ENCODE measurements around the gene MED13. TPM values are rescaled to one million over a fixed set of nuclear protein-coding genes. Genes with fewer than 3 reads are reported as not detected.

The MED13 gene
- total RNA-seq, 2 donors from 2014 or later: 66.0 to 67.7 TPM

DNA sequence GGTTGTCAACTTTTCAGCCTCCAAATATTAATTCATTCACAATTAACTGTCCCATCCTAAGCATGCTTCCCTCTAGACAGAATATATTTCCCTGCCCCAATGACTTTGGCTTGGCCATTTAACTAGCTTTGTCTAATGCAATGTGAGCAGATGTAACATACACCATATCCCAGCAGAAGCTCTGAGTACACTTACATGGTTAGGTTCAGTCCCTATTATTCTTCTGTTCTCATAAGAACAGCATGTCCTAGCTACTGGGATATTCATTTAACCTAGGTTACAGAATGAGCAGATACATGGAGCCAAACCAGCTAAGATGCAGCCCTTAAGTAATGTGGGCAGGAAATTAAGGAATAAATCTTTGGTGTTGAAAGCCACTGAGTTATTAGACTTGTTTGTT, 31.8 kb downstream of the MED13 start:
- H3K9me3 Mint-ChIP-seq: peaks cover 1% of the 10 kb centered on the region
- H3K27ac Mint-ChIP-seq: no peak overlapping the region
- no peaks in the 10 kb centered on the region for H3K4me1 ChIP-seq (ENCODE audit: control insufficient read depth, insufficient read depth, low read length)
- H3K36me3 Mint-ChIP-seq (ENCODE audit: low read depth): peaks cover 59% of the 10 kb centered on the region
- H3K27me3 ChIP-seq (ENCODE audit: control insufficient read depth, insufficient read depth, low read length, poor library complexity, severe bottlenecking): no peaks in the 10 kb centered on the region
- peaks cover 84% of the 10 kb centered on the region for H3K36me3 ChIP-seq (ENCODE audit: control insufficient read depth, insufficient read depth, low read length)
- H3K27me3 Mint-ChIP-seq (ENCODE audit: insufficient read depth): no peaks in the 10 kb centered on the region
- TF ChIP-seq, protein P1, sequence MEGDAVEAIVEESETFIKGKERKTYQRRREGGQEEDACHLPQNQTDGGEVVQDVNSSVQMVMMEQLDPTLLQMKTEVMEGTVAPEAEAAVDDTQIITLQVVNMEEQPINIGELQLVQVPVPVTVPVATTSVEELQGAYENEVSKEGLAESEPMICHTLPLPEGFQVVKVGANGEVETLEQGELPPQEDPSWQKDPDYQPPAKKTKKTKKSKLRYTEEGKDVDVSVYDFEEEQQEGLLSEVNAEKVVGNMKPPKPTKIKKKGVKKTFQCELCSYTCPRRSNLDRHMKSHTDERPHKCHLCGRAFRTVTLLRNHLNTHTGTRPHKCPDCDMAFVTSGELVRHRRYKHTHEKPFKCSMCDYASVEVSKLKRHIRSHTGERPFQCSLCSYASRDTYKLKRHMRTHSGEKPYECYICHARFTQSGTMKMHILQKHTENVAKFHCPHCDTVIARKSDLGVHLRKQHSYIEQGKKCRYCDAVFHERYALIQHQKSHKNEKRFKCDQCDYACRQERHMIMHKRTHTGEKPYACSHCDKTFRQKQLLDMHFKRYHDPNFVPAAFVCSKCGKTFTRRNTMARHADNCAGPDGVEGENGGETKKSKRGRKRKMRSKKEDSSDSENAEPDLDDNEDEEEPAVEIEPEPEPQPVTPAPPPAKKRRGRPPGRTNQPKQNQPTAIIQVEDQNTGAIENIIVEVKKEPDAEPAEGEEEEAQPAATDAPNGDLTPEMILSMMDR (conservative IDR thresholded peaks at IDR 0.05): no peak
- no peak overlapping the region for H3K27ac ChIP-seq (ENCODE audit: low read depth, low read length)
- no peak overlapping the region for H3K9ac ChIP-seq (ENCODE audit: extremely low read depth, low read length, poor library complexity, severe bottlenecking)
- H3K4me1 Mint-ChIP-seq: no peaks in the 10 kb centered on the region
- H3K4me3 Mint-ChIP-seq: no peak overlapping the region
- H3K4me3 ChIP-seq (ENCODE audit: low read length): no peak overlapping the region
- no peaks in the 10 kb centered on the region for H3K9me3 ChIP-seq (ENCODE audit: control insufficient read depth, low read length)
- no peak for DNase-seq

DNA sequence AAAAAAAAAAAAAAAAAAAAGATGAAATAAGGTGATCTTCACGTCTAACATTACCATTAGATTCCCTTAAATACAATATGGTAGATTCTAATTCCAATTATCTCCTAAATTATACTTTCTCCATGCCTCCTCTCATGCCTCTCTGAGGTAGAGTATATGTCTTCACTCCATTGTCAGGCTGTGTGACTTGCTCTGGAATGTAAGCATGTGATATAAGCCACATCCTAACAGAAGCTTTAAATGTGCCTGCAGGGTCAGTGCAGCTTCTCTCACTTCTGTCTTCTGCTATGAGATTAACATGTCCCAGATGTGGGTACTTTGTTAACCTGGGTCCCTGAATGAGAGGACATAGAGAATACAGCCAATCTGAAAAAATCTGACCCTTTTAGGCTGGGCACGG, 32.6 kb downstream of the MED13 start:
- WGBS, 2 experiments (ENCODE audit: insufficient coverage in 1 of 2, insufficient read length in 1 of 2): 88 to 100% methylated on average over 1 of the region's 2 CpGs
- peaks cover 1% of the 10 kb centered on the region for H3K9me3 Mint-ChIP-seq
- Histone ChIP-seq H3K27me3 (ENCODE audit: control insufficient read depth, insufficient read depth, low read length, poor library complexity, severe bottlenecking) (no peaks in the 10 kb centered on the region), H3K36me3 (ENCODE audit: control insufficient read depth, insufficient read depth, low read length) (peaks cover 88% of the 10 kb centered on the region), H3K9ac (ENCODE audit: extremely low read depth, low read length, poor library complexity, severe bottlenecking) (no peak overlapping the region), H3K4me1 (ENCODE audit: control insufficient read depth, insufficient read depth, low read length) (no peaks in the 10 kb centered on the region), H3K4me3 (ENCODE audit: low read length) (no peak overlapping the region), H3K27ac (ENCODE audit: low read depth, low read length) (no peak overlapping the region), H3K9me3 (ENCODE audit: control insufficient read depth, low read length) (no peaks in the 10 kb centered on the region)
- H3K27ac Mint-ChIP-seq: peak overlapping the region; percentile 9
- no peaks in the 10 kb centered on the region for H3K27me3 Mint-ChIP-seq (ENCODE audit: insufficient read depth)
- H3K4me1 Mint-ChIP-seq: no peaks in the 10 kb centered on the region
- TF ChIP-seq, protein P1 (conservative IDR thresholded peaks at IDR 0.05): no peak
- peaks cover 66% of the 10 kb centered on the region for H3K36me3 Mint-ChIP-seq (ENCODE audit: low read depth)
- H3K4me3 Mint-ChIP-seq: no peak overlapping the region
- DNase-seq: no peak

DNA sequence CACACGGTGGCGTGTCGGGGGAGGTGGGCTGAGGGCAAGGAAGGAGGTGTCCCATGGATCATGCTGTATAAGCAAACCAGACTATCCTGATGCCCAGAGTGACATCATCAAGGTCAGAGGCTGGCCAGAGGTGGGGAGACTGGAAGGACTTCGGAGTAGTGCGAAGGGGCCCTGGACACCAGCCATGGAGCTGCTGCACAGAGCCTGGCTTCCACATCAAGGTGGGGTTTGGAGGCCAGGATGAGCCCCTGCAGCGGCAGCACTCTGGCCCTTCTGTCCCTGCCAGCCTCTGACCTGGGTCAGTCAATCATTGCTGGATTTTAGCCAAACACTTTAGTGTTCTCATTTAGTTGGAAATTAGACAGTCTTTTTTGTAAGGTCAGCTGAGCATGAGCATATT, 34.8 kb downstream of the MED13 start:
- Mint-ChIP-seq H3K4me3 (no peak overlapping the region), H3K27ac (peak overlapping the region; percentile 58), H3K4me1 (peaks cover 2% of the 10 kb centered on the region), H3K27me3 (ENCODE audit: insufficient read depth) (no peaks in the 10 kb centered on the region), H3K36me3 (ENCODE audit: low read depth) (peaks cover 80% of the 10 kb centered on the region), H3K9me3 (peaks cover 1% of the 10 kb centered on the region)
- Histone ChIP-seq H3K4me1 (ENCODE audit: control insufficient read depth, insufficient read depth, low read length) (no peaks in the 10 kb centered on the region), H3K27me3 (ENCODE audit: control insufficient read depth, insufficient read depth, low read length, poor library complexity, severe bottlenecking) (no peaks in the 10 kb centered on the region), H3K9ac (ENCODE audit: extremely low read depth, low read length, poor library complexity, severe bottlenecking) (no peak overlapping the region), H3K4me3 (ENCODE audit: low read length) (no peak overlapping the region), H3K36me3 (ENCODE audit: control insufficient read depth, insufficient read depth, low read length) (peaks cover 95% of the 10 kb centered on the region), H3K27ac (ENCODE audit: low read depth, low read length) (no peak overlapping the region), H3K9me3 (ENCODE audit: control insufficient read depth, low read length) (no peaks in the 10 kb centered on the region)
- TF ChIP-seq, protein P1 (conservative IDR thresholded peaks at IDR 0.05): no peak
- DNase-seq: no peak
- WGBS, 2 experiments (ENCODE audit: insufficient coverage in 1 of 2, insufficient read length in 1 of 2): 92 to 98% methylated on average over 2 to 6 of the region's 6 CpGs

All from endodermal cell (in vitro differentiated cells).